ENCODE measurements around the gene CNPY4. TPM values are rescaled to one million over a fixed set of nuclear protein-coding genes. Genes with fewer than 3 reads are reported as not detected.

The CNPY4 gene
- total RNA-seq, 4 donors from 2014 or later: 0.87 to 5.3 (median 3.1) TPM

DNA sequence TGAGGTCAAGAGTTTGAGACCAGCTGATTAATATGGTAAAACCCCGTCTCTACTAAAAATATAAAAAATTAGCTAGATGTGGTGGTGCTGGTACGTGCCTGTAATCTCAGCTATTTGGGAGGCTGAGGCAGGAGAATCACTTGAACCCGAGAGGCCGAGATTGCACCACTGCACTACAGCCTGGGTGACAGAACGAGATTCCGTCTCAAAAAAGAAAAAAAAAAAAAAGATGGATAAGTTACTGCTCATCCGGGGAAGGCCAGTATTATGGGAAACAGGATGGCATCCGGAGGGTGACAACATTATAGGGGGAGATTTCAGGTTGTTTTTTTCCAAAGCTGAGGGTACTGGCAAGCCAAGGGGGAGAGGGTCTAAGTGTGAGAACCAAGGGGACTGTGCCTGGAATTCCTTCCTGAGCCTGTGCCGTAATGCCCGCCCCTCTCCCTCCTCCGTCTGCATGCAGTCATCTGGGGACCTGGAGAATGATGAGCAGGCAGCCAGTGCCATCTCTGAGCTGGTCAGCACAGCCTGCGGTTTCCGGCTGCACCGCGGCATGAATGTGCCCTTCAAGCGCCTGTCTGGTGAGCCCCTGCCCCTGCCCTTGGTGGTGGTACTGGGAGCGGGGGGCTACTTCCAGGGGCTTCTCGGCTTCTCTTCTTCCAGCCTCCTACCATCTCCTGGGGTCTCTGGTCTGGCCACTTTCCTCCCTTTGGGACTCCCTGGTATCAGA lies 33.7 kb downstream of the CNPY4 start:
- no peak for TF ChIP-seq POLR2A (IDR thresholded peaks at IDR 0.05)
- TF ChIP-seq, protein P1, sequence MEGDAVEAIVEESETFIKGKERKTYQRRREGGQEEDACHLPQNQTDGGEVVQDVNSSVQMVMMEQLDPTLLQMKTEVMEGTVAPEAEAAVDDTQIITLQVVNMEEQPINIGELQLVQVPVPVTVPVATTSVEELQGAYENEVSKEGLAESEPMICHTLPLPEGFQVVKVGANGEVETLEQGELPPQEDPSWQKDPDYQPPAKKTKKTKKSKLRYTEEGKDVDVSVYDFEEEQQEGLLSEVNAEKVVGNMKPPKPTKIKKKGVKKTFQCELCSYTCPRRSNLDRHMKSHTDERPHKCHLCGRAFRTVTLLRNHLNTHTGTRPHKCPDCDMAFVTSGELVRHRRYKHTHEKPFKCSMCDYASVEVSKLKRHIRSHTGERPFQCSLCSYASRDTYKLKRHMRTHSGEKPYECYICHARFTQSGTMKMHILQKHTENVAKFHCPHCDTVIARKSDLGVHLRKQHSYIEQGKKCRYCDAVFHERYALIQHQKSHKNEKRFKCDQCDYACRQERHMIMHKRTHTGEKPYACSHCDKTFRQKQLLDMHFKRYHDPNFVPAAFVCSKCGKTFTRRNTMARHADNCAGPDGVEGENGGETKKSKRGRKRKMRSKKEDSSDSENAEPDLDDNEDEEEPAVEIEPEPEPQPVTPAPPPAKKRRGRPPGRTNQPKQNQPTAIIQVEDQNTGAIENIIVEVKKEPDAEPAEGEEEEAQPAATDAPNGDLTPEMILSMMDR (IDR thresholded peaks at IDR 0.05): no peak
- WGBS, 2 donors: 81 to 85% methylated on average over 10 to 12 of the region's 18 CpGs
- no peak for DNase-seq
- Histone ChIP-seq H3K27ac (peak overlapping the region in 2 of 4 donors; percentile 5 to 9), H3K9me3 (no peaks in the 10 kb centered on the region), H3K36me3 (peaks cover 14 to 61% (median 22%) of the 10 kb centered on the region in 3 donors), H3K27me3 (no peaks in the 10 kb centered on the region), H3K4me1 (peaks cover 18 to 86% (median 39%) of the 10 kb centered on the region in 3 donors), H3K4me3 (no peak overlapping the region)
- intact Hi-C loops (cut with DNase I): no loop called here

DNA sequence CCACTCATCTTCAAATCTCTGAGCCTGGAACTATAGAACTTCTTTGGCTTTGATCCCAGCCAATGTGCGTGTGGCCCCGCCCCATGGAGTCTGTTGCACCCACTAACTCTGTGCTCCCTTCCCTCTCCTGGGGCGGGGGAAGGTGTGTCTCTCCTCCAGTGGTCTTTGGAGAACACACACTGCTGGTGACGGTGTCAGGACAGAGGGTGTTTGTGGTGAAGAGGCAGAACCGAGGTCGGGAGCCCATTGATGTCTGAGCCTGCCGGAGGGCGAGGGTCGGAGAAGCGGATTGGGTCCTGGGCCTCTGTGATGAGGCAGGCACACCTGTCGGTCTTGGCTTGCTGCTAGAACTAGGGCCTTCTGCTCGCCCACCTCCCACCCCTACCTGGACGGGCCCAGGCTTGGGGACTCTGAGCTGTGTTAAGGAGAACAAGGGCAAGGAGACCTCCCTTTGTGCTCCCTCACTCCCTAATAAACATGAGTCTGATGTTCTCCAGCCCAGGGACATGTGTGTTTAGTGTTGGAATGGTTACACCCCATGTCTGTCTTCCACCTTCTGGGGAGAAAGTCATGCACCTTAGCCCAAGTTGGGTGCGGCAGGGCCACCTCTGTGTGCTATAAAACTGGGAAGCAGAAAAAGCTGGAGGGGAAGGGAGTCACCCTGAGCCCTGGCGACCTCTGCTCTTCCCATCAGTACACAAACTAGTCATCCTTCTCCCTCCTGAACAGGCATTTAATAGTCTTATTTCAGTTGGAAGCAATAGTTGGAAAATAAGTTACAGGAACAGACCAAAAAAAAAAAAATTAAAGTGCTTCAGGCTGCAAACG lies 34.5 kb downstream of the CNPY4 start:
- intact Hi-C loops (cut with DNase I): no loop called here
- TF ChIP-seq POLR2A (IDR thresholded peaks at IDR 0.05): no peak
- TF ChIP-seq, protein P1 (IDR thresholded peaks at IDR 0.05): no peak
- Histone ChIP-seq H3K27me3 (no peaks in the 10 kb centered on the region), H3K27ac (no peak overlapping the region), H3K36me3 (peaks cover 14 to 61% (median 22%) of the 10 kb centered on the region in 3 donors), H3K4me1 (peaks cover 15 to 87% (median 39%) of the 10 kb centered on the region in 3 donors), H3K4me3 (no peak overlapping the region), H3K9me3 (no peaks in the 10 kb centered on the region)
- DNase-seq: no peak
- WGBS, 2 donors: 46 to 64% methylated on average over 3 to 7 of the region's 16 CpGs

DNA sequence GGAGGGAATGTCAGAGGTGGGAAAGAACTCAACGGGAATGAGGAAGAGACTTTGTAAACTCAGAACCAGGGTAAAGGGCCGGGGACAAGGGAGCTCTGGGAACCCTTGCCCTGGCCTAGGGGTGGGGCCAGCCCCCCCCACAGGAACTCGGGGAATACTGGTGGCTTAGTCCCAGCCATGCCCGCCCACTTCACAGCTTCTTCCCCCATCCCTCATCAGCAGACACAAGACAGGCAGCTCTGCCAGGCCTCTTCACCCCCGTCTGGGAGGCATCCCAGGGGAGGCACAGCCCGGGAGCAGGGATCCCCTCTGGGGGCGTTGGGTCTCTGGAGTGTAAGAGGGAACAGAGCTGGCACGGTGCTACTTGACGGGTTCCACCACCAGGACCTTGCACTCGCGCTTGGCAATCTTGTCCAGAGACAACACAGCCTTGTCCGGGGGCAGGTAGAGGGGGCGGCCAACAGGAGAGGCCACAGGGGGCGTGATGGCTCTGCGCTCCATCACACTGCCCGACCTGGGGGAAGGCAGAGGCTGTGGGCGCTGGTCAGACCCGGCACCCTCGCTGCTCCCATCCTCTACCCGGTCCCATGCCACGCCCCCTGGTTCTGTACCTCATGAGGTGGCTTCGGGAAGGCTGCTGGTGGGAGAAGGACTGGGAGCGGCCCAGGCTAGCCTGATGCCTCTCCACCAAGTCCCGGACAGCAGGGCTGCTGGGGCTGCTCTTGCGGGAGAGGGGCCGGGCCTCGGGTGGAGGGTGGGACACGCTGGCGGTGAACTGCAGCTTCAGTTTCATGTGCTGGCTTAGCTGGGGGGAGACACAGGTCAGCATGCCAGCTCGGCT lies 35.4 kb downstream of the CNPY4 start:
- H3K27ac ChIP-seq: peak overlapping the region in 1 of 4 donors; percentile 21

DNA sequence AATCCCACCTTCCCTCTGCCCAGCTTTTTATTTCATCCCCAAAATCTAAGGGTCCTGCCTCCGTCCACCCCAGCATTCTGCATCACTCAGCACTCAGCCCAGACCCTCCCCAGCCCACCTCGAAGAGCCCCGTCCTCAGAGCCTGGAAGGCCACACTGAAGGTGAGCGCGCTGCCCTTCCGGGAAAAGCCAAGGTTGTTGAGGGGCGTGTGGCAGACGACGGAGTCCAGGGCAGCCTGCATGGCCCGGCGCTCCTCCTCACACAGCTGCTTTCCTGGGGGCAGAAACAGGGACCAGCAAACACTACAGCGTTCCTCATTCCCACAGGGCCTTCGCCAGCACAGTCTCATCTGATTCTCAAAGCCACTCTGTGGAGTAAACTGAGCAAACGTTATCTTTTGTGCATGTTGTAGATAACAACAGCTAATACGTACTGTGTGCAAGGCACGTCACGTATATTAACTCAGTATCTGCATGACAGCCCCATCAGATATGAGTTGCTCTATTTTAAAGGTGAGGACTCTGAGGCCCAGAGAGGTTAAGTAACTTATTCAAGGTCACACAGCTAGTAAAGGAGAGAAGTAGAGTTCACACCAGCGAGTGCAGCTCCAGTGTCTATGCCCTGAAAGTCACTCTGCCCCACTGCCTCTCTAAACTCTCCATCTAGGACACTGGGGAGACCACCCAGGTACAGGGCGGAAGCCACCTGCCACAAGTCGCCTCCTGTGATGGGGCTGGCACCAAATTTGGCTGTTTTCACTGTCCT lies 36.3 kb downstream of the CNPY4 start:
- intact Hi-C loops (cut with DNase I): no loop called here
- Histone ChIP-seq H3K27me3 (no peaks in the 10 kb centered on the region), H3K4me3 (no peak overlapping the region), H3K27ac (no peak overlapping the region), H3K36me3 (peaks cover 14 to 61% (median 22%) of the 10 kb centered on the region in 3 donors), H3K9me3 (no peaks in the 10 kb centered on the region), H3K4me1 (peaks cover 15 to 74% (median 29%) of the 10 kb centered on the region in 3 donors)
- DNase-seq: no peak
- 80 to 92% methylated on average over 11 to 15 of the region's 20 CpGs for WGBS, 2 donors
- TF ChIP-seq, protein P1 (IDR thresholded peaks at IDR 0.05): no peak
- no peak for TF ChIP-seq POLR2A (IDR thresholded peaks at IDR 0.05)

More for the DNA sequence above, 35.4 kb downstream of the CNPY4 start:
- peaks cover 14 to 61% (median 22%) of the 10 kb centered on the region in 3 donors for H3K36me3 ChIP-seq
- TF ChIP-seq, protein P1 (IDR thresholded peaks at IDR 0.05): no peak
- TF ChIP-seq POLR2A (IDR thresholded peaks at IDR 0.05): no peak
- intact Hi-C loops (cut with DNase I): no loop called here
- H3K27me3 ChIP-seq: no peaks in the 10 kb centered on the region
- no peak overlapping the region for H3K4me3 ChIP-seq
- no peak for DNase-seq
- H3K4me1 ChIP-seq: peaks cover 15 to 83% (median 38%) of the 10 kb centered on the region in 3 donors
- 27 to 63% methylated on average over 2 to 5 of the region's 30 CpGs for WGBS, 2 donors
- H3K9me3 ChIP-seq: no peaks in the 10 kb centered on the region

Data from esophagus squamous epithelium (tissue), 5 donors.